Cardiac muscle cell (in vitro differentiated cells and primary cell): ENCODE measurements around the gene METTL15. TPM values are rescaled to one million over a fixed set of nuclear protein-coding genes. Genes with fewer than 3 reads are reported as not detected.

ENCODE experiments used
- DNase-seq, 2 donors: peaks; one replicate each; pipeline versions ENCODE4 v3.0.0 to v3.0.0-alpha.2; 2010 to 2017; ENCODE audit warnings: low read depth in 1 of 2, low spot score in 1 of 2
- H3K27ac ChIP-seq: fragments of 200-600 bp; sonication (generic); 2 replicates; pipeline ENCODE4 v1.5.1; 2016
- H3K27me3 ChIP-seq: fragments of 200-600 bp; sonication (generic); 2 replicates; pipeline ENCODE4 v1.6.0; 2016; ENCODE audit warnings: control low read depth
- H3K36me3 ChIP-seq: fragments of 200-600 bp; sonication (generic); 2 replicates; pipeline ENCODE4 v1.5.1; 2016; ENCODE audit warnings: control low read depth
- H3K4me1 ChIP-seq: fragments of 200-600 bp; sonication (generic); 2 replicates; pipeline ENCODE4 v1.8.1; 2017; ENCODE audit warnings: low read depth, mild to moderate bottlenecking, mixed run types
- H3K4me3 ChIP-seq: fragments of 200-600 bp; sonication (generic); 2 replicates; pipeline ENCODE4 v1.5.1; 2016; ENCODE audit warnings: mild to moderate bottlenecking
- H3K9me3 ChIP-seq: fragments of 200-600 bp; sonication (generic); 2 replicates; pipeline ENCODE4 v1.5.1; 2017; ENCODE audit warnings: low read depth, mild to moderate bottlenecking, control low read depth
- polyA plus RNA-seq: library from polyadenylated mRNA; unstranded; fragments of >200 nt; fragmentation: Nextera tagmentation; extraction: Ambion mirVana; gene quantifications from 2 replicates; pipeline ENCODE4 v1.2.1, GENCODE V29; 2016
- total RNA-seq: library from RNA; depleted of rRNA; stranded (reverse); fragments of >200 nt; gene quantifications from 2 replicates; pipeline ENCODE4 v1.2.3, GENCODE V29; 2016
- TF ChIP-seq, protein P1 (sequence below): IDR thresholded peaks from 2 replicates; pipeline ENCODE4 v1.5.1; 2012; ENCODE audit warnings: low read depth, mild to moderate bottlenecking, low read length

METTL15 gene
- total and polyA plus RNA-seq, 2 experiments from 2014 or later = 13.2 to 15.3 TPM

GRCh38 chr11:28137366-28137765, 29.2 kb downstream of the METTL15 start:
- TF ChIP-seq, protein P1, sequence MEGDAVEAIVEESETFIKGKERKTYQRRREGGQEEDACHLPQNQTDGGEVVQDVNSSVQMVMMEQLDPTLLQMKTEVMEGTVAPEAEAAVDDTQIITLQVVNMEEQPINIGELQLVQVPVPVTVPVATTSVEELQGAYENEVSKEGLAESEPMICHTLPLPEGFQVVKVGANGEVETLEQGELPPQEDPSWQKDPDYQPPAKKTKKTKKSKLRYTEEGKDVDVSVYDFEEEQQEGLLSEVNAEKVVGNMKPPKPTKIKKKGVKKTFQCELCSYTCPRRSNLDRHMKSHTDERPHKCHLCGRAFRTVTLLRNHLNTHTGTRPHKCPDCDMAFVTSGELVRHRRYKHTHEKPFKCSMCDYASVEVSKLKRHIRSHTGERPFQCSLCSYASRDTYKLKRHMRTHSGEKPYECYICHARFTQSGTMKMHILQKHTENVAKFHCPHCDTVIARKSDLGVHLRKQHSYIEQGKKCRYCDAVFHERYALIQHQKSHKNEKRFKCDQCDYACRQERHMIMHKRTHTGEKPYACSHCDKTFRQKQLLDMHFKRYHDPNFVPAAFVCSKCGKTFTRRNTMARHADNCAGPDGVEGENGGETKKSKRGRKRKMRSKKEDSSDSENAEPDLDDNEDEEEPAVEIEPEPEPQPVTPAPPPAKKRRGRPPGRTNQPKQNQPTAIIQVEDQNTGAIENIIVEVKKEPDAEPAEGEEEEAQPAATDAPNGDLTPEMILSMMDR = no peak
- H3K27me3 ChIP-seq = no peaks in the 10 kb centered on the region
- H3K4me3 ChIP-seq = no peak overlapping the region
- H3K27ac ChIP-seq = no peak overlapping the region
- H3K36me3 ChIP-seq = no peaks in the 10 kb centered on the region
- DNase-seq = no peak
- no peaks in the 10 kb centered on the region for H3K9me3 ChIP-seq
- no peaks in the 10 kb centered on the region for H3K4me1 ChIP-seq

DNA sequence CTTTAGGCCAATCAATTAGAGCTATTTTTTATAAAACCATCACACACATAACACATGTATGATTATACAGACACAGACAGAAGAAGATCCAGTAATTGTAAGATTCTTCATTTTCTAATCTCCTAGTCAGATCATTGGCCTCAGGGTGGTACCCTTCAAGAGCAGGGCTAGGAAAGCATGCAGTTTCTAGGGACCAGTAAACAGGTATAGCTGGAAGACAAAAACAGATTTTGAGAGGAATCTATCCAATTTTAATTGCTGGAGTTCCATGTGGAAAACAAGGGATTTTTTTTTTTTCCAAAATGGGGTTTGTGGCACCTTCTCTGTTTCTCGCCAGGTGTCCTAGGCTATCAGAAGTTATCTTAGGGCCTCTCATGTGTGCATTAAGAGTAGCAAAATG, 29.6 kb downstream of the METTL15 start:
- Histone ChIP-seq H3K4me3 (no peak overlapping the region), H3K4me1 (no peaks in the 10 kb centered on the region), H3K27me3 (no peaks in the 10 kb centered on the region), H3K27ac (no peak overlapping the region), H3K9me3 (no peaks in the 10 kb centered on the region), H3K36me3 (no peaks in the 10 kb centered on the region)
- TF ChIP-seq, protein P1 = no peak
- DNase-seq = no peak

DNA sequence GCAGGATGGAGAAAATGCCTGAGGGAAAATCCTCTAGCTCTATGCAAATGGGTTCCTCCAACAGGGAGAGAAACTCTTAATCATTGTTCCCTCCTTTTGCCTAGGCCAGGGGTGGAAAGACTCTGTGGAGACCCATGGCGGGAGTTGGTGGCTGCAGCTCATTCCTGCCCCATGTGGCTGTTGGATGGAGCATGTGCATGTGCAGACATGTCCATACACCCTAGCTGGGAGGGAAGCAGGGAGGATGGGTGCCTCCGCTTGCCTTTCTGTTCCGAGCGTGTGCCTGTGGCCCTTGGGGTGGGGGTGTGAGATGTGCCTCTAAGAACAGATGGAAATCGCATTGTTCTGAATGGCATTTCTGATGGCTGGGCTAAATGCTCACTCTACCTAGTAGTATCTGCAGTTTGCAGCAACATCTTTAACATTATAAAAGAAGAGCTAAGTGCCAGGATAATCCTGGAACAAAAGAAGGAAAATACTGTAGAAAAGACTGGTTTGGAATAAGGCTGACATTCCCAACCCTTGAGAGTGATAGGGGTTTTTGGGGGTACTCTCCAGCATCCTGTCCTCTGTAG, 31.7 kb downstream of the METTL15 start:
- Histone ChIP-seq H3K27ac (no peak overlapping the region), H3K4me1 (no peaks in the 10 kb centered on the region), H3K4me3 (no peak overlapping the region), H3K27me3 (no peaks in the 10 kb centered on the region), H3K36me3 (peaks cover 3% of the 10 kb centered on the region), H3K9me3 (no peaks in the 10 kb centered on the region)
- TF ChIP-seq, protein P1 = no peak
- DNase-seq = no peak

DNA sequence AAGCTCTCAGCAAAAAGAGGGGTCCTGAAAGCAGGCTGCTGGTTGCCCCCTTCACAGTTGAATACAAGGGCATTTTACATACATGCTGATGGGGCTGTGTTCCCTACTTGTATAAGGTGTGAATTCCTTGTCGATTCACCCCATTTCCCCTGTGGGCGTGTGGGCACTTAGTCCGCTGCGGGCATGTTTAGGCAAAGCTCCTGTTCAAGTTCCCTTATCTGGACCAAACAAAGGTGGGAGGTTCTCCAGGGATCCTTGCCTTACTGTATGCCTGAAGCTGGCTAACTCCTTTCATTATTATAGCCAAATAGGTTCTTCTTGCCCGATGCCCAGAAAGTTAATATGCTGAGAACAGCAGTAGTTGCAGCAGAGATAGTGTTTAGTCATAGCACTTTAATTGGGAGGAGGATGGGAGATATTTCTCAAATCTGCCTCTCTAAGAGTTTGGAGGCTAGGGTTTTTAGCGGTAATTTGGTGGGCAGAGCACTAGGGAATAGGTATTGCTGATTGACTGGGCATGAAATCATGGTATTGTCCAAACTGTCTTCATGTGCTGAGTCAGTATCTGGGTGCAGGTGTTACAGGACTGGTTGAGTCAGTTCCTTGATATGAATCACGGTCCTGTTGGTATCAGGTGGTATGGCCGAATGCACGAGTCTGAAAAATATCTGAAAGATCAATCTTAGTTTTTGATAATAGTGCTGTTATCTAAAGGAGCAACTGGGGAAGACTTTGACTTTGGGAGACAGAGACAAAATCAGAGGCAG, 32.7 kb downstream of the METTL15 start:
- Histone ChIP-seq H3K4me1 (no peaks in the 10 kb centered on the region), H3K36me3 (peaks cover 3% of the 10 kb centered on the region), H3K27ac (no peak overlapping the region), H3K9me3 (no peaks in the 10 kb centered on the region), H3K4me3 (no peak overlapping the region), H3K27me3 (no peaks in the 10 kb centered on the region)
- no peak for DNase-seq
- TF ChIP-seq, protein P1 = no peak

- TF ChIP-seq, protein P1 = no peak
- Histone ChIP-seq H3K4me1 (no peaks in the 10 kb centered on the region), H3K9me3 (no peaks in the 10 kb centered on the region), H3K36me3 (peaks cover 3% of the 10 kb centered on the region), H3K4me3 (no peak overlapping the region), H3K27ac (no peak overlapping the region), H3K27me3 (no peaks in the 10 kb centered on the region)
- DNase-seq = peak in 1 of 2 donors; percentile 39
Observed at GRCh38 chr11:28142724-28143123, 34.5 kb downstream of the METTL15 start.
